Measurements from ENCODE around the gene GJA4. TPM values are rescaled to one million over a fixed set of nuclear protein-coding genes. Genes with fewer than 3 reads are reported as not detected.

The GJA4 gene
- total RNA-seq, 1 donor from 2014 or later: 22.3 TPM

GRCh38 chr1:34829250-34829649 lies 36.5 kb downstream of the GJA4 start:
- peaks cover 41% of the 10 kb centered on the region for H3K4me1 Mint-ChIP-seq
- no peaks in the 10 kb centered on the region for H3K36me3 Mint-ChIP-seq (ENCODE audit: low read depth)
- no peak for TF ChIP-seq CTCF (conservative IDR thresholded peaks at IDR 0.05)
- H3K9me3 Mint-ChIP-seq: no peaks in the 10 kb centered on the region
- H3K27me3 Mint-ChIP-seq (ENCODE audit: low read depth): no peaks in the 10 kb centered on the region
- no peak overlapping the region for H3K4me3 Mint-ChIP-seq
- H3K27ac Mint-ChIP-seq (ENCODE audit: unreplicated experiment): no peak overlapping the region
- no peak for DNase-seq (ENCODE audit: low read depth, low spot score)

DNA sequence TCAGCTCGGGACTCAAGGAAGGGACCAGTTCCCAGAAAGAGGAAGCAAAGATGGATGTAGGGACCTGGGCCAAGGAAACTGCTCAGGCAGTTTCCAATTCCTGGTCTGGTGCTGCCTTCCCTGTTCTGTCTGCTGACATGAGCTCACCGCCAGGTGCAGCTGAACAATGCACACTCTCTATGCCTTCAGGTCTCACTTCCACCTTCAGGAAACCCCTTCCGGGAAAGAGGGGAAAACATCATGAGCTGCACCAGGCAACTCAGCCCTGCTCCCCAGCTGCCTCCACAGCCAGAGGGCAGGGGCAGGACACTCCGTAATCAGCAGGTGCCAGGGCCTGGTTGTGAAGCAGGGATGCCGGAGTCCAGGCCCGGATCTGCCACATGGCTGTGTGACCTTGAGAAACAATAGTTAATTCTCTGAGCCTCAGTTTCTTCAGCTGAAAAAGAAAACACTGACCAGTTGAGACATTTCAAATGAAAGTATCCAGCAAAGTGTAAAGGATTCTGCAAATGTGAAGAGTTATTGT lies 39.0 kb downstream of the GJA4 start:
- no peak for DNase-seq (ENCODE audit: low read depth, low spot score)
- no peak overlapping the region for H3K4me3 Mint-ChIP-seq
- H3K4me1 Mint-ChIP-seq: peaks cover 46% of the 10 kb centered on the region
- no peaks in the 10 kb centered on the region for H3K36me3 Mint-ChIP-seq (ENCODE audit: low read depth)
- H3K27me3 Mint-ChIP-seq (ENCODE audit: low read depth): no peaks in the 10 kb centered on the region
- no peaks in the 10 kb centered on the region for H3K9me3 Mint-ChIP-seq
- no peak for TF ChIP-seq CTCF (conservative IDR thresholded peaks at IDR 0.05)
- H3K27ac Mint-ChIP-seq (ENCODE audit: unreplicated experiment): peak overlapping the region; percentile 88

GRCh38 chr1:34833711-34834110 lies 40.9 kb downstream of the GJA4 start:
- H3K27me3 Mint-ChIP-seq (ENCODE audit: low read depth): no peaks in the 10 kb centered on the region
- no peaks in the 10 kb centered on the region for H3K9me3 Mint-ChIP-seq
- H3K27ac Mint-ChIP-seq (ENCODE audit: unreplicated experiment): no peak overlapping the region
- H3K4me3 Mint-ChIP-seq: no peak overlapping the region
- no peak for DNase-seq (ENCODE audit: low read depth, low spot score)
- peaks cover 47% of the 10 kb centered on the region for H3K4me1 Mint-ChIP-seq
- no peaks in the 10 kb centered on the region for H3K36me3 Mint-ChIP-seq (ENCODE audit: low read depth)
- TF ChIP-seq CTCF (conservative IDR thresholded peaks at IDR 0.05): no peak

DNA sequence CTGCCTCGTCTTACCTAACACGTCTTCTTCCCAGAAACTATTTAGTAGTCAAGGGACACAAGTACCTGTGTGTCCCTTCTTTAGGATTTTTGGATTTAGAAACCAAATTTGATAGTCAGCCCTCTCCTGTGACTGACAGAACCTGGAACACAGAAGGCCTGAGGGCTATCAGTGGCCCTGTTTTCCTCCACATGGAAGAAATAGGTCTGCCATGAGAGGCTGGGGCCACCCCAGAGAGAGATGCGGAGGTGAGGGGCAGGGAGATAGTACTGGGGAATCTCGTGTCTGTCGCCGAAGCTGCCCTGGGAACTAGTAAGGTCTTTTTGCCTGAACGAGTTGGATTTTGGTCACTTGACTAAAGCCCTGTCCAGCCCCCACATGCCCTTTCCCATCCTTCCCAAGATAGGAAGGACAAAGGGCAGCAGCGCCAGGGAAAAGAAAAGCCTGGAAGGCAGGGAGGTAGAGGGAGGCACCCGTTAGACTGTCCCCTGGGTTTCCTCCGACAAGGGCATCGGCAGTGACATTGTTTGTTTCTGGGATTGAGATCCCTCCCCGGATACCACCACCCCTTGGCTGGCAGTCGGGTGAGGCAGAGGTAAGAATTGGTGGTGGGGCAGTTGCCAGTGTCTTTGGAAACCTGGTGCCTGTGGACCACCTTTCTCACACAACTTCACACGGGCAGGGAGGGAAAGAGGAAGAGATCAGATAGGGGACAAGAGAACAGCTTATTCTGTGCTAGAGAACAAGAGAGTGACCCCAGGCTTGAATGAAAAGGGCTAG lies 46.9 kb downstream of the GJA4 start:
- no peaks in the 10 kb centered on the region for H3K27me3 Mint-ChIP-seq (ENCODE audit: low read depth)
- no peak for TF ChIP-seq CTCF (conservative IDR thresholded peaks at IDR 0.05)
- H3K9me3 Mint-ChIP-seq: no peaks in the 10 kb centered on the region
- H3K4me3 Mint-ChIP-seq: no peak overlapping the region
- no peaks in the 10 kb centered on the region for H3K36me3 Mint-ChIP-seq (ENCODE audit: low read depth)
- peaks cover 66% of the 10 kb centered on the region for H3K4me1 Mint-ChIP-seq
- peak overlapping the region; percentile 29 for H3K27ac Mint-ChIP-seq (ENCODE audit: unreplicated experiment)
- no peak for DNase-seq (ENCODE audit: low read depth, low spot score)

DNA sequence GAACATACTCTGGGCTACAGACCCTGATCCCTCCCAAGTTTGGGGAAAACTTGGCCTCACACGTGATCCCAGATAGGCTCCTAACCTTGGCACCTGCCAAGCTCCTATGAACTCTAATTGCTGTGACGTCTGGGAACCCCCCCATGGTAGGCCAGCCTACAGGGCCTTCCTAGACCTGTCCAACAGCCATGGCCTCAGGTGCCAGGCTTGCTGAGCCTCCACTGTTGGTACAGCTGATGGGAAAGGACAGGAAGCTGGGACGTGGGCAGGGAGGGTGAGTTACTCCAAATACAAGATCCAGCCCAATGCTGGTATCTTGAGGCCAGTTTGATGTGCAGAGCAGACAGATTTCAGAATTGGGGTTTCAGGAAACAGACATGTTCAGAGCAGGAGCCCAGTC lies 47.6 kb downstream of the GJA4 start:
- Mint-ChIP-seq H3K4me3 (no peak overlapping the region), H3K4me1 (peaks cover 66% of the 10 kb centered on the region), H3K9me3 (no peaks in the 10 kb centered on the region), H3K27me3 (ENCODE audit: low read depth) (no peaks in the 10 kb centered on the region), H3K36me3 (ENCODE audit: low read depth) (no peaks in the 10 kb centered on the region), H3K27ac (ENCODE audit: unreplicated experiment) (no peak overlapping the region)
- no peak for TF ChIP-seq CTCF (conservative IDR thresholded peaks at IDR 0.05)
- DNase-seq (ENCODE audit: low read depth, low spot score): no peak

Measured in neural crest cell (in vitro differentiated cells).